Gastroesophageal sphincter (tissue), 3 donors: ENCODE data around the gene NOS3.

Experiments
- EP300 ChIP-seq: sonication (generic); formaldehyde crosslinking; IDR thresholded peaks from one replicate; pipeline ENCODE4 v1.6.1; 2017; ENCODE audit warnings: antibody characterized with exemption, mild to moderate bottlenecking
- POLR2AphosphoS5 ChIP-seq: sonication (generic); formaldehyde crosslinking; IDR thresholded peaks from one replicate; pipeline ENCODE4 v1.6.1; 2017; ENCODE audit warnings: antibody characterized with exemption
- TF ChIP-seq, protein P1 (sequence below), 4 experiments: fragments of 200-600 bp in 2 of 4; fragments of 450-650 bp in 2 of 4; sonication (generic) in 1 of 4; IDR thresholded peaks; one replicate each; pipeline ENCODE4 v1.5.1; 2017 to 2019; ENCODE audit warnings: antibody characterized with exemption in 4 of 4, mild to moderate bottlenecking in 2 of 4, moderate library complexity in 2 of 4

DNA sequence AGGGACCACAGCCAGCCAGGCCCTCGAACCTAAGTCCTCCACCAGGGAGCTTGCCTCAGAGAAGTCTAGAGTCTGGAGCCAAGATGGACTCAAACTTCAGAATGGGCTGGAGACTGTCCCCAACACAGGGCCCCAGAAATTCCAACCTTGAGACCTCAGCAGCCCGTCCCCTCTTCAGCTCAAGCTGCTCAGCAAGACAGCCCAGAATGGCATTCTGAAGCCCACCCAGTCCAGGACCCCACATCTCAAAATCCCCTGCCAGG is 28.6 kb upstream of the NOS3 start:
- no peak for TF ChIP-seq POLR2AphosphoS5
- TF ChIP-seq, protein P1, sequence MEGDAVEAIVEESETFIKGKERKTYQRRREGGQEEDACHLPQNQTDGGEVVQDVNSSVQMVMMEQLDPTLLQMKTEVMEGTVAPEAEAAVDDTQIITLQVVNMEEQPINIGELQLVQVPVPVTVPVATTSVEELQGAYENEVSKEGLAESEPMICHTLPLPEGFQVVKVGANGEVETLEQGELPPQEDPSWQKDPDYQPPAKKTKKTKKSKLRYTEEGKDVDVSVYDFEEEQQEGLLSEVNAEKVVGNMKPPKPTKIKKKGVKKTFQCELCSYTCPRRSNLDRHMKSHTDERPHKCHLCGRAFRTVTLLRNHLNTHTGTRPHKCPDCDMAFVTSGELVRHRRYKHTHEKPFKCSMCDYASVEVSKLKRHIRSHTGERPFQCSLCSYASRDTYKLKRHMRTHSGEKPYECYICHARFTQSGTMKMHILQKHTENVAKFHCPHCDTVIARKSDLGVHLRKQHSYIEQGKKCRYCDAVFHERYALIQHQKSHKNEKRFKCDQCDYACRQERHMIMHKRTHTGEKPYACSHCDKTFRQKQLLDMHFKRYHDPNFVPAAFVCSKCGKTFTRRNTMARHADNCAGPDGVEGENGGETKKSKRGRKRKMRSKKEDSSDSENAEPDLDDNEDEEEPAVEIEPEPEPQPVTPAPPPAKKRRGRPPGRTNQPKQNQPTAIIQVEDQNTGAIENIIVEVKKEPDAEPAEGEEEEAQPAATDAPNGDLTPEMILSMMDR (IDR thresholded peaks at IDR 0.05) = no peak
- no peak for TF ChIP-seq EP300
